ENCODE measurements around the gene ASL. TPM values are rescaled to one million over a fixed set of nuclear protein-coding genes. Genes with fewer than 3 reads are reported as not detected.
A peak's percentile ranks its signal among the peaks of the same experiment; 100 is the strongest.
"Not testable (repeated sequence)": the region's sequence is repeated elsewhere in the genome, so short reads cannot be mapped to it uniquely, and the experiment has no call there.

The ASL gene
- total RNA-seq (2022) (53.6 and 56.5 TPM in 2 replicates), Bru-seq, nascent RNA (percentile 67 among the genes with signal in this experiment), BruChase-seq, experiment 1, labeled RNA remaining after a 6-hour chase (percentile 52 among the genes with signal in this experiment), BruChase-seq, experiment 2, labeled RNA remaining after a 2-hour chase (percentile 59 among the genes with signal in this experiment)
- long read RNA-seq, transcript ASL-201 (17 exons, 2,143 nt) = minor isoform, 40 of 248 reads
- long read RNA-seq, transcript ASL-203 (15 exons, 1,765 nt) = minor isoform, 12 of 248 reads
- long read RNA-seq, transcript ASL-205 (16 exons, 1,622 nt) = major isoform, 51 of 248 reads
- long read RNA-seq, partial matches to known transcripts = 118 of 248 reads
- long read RNA-seq, other reads (novel, unspliced or antisense) = 26 of 248 reads

- peaks cover 13% of the 10 kb centered on the region for H3K36me3 Mint-ChIP-seq (ENCODE audit: insufficient read depth, unreplicated experiment)
- DNase-seq (ENCODE audit: unreplicated experiment) = peak; percentile 93
- peak within 1 kb of the TSS; percentile 23 for H3K27ac Mint-ChIP-seq (ENCODE audit: low read depth, unreplicated experiment)
- ChIA-PET CTCF (interaction anchor here (0.6 to 1.1 kb wide), 5 partner anchors 45 to 844 kb away, joined by 3 to 4 read pairs (median 4); no protein-coding TSS in a partner anchor), POLR2A (interaction anchor here (0.6 to 2.4 kb wide), 18 partner anchors 9 to 418 kb away, joined by 3 to 11 read pairs (median 4); partner anchors contain the start of gene CRCP)
- H3K4me3 Mint-ChIP-seq (ENCODE audit: unreplicated experiment) = peak within 1 kb of the TSS; percentile 84
- intact Hi-C loops (cut with micrococcal nuclease) = no loop called here
- H3K9me3 Mint-ChIP-seq (ENCODE audit: unreplicated experiment) = no peaks in the 10 kb centered on the region
- no peaks in the 10 kb centered on the region for H3K4me1 Mint-ChIP-seq (ENCODE audit: insufficient read depth, unreplicated experiment)
- TF ChIP-seq, protein P1, sequence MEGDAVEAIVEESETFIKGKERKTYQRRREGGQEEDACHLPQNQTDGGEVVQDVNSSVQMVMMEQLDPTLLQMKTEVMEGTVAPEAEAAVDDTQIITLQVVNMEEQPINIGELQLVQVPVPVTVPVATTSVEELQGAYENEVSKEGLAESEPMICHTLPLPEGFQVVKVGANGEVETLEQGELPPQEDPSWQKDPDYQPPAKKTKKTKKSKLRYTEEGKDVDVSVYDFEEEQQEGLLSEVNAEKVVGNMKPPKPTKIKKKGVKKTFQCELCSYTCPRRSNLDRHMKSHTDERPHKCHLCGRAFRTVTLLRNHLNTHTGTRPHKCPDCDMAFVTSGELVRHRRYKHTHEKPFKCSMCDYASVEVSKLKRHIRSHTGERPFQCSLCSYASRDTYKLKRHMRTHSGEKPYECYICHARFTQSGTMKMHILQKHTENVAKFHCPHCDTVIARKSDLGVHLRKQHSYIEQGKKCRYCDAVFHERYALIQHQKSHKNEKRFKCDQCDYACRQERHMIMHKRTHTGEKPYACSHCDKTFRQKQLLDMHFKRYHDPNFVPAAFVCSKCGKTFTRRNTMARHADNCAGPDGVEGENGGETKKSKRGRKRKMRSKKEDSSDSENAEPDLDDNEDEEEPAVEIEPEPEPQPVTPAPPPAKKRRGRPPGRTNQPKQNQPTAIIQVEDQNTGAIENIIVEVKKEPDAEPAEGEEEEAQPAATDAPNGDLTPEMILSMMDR (IDR thresholded peaks at IDR 0.05; ENCODE audit: unreplicated experiment) = no peak
- no peaks in the 10 kb centered on the region for H3K27me3 Mint-ChIP-seq (ENCODE audit: insufficient read depth, unreplicated experiment)
- TSS peak; percentile 74 for BruUV-seq (replicated peaks)
Observed at GRCh38 chr7:66075590-66076461, at the start of gene ASL. Gene ASL, plus strand, starts transcription at chr7:66075819. Its CDS starts 263 bp downstream, at chr7:66076082.

DNA sequence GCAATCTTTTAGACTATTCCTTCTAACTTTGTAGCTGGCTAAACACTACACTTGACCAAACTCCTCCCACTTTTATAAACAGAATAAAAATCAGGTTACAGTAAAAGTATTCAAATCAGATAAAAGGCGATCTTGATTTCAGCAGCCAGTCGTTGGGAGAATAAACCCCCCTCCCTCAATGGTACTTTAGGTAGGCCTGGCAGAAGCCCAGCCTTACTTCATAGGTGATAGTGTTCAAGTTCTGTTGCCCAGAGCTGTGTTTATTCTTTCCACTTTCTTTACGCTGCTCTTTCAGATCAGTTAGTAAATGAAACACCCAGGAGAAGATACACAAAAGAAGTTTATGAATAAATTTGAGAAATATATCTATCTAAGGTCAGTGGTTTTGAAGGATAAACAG, 47.3 kb upstream of the ASL start:
- intact Hi-C loops (cut with micrococcal nuclease) = not testable (repeated sequence)
- ChIA-PET POLR2A (interaction anchor here (1.7 kb wide), 1 partner anchor 87 kb away, joined by 5 read pairs; the partner anchor contains the start of gene CRCP), CTCF (interaction anchor here (0.6 to 0.7 kb wide), 3 partner anchors 9 to 718 kb away, joined by 3 to 4 read pairs (median 4); no protein-coding TSS in a partner anchor)

GRCh38 chr7:66033471-66034385, 41.9 kb upstream of the ASL start:
- TF ChIP-seq, protein P1 (IDR thresholded peaks at IDR 0.05; ENCODE audit: unreplicated experiment) = no peak
- H3K36me3 Mint-ChIP-seq (ENCODE audit: insufficient read depth, unreplicated experiment) = no peaks in the 10 kb centered on the region
- no peak overlapping the region for H3K27ac Mint-ChIP-seq (ENCODE audit: low read depth, unreplicated experiment)
- H3K4me3 Mint-ChIP-seq (ENCODE audit: unreplicated experiment) = no peak overlapping the region
- no peak for DNase-seq (ENCODE audit: unreplicated experiment)
- H3K27me3 Mint-ChIP-seq (ENCODE audit: insufficient read depth, unreplicated experiment) = no peaks in the 10 kb centered on the region
- ChIA-PET CTCF (interaction anchor here (0.5 to 3.8 kb wide), 7 partner anchors 12 to 356 kb away, joined by 3 to 37 read pairs (median 4); no protein-coding TSS in a partner anchor), POLR2A (no interaction called here)
- intact Hi-C loops (cut with micrococcal nuclease) = loop anchor here (5.0 kb wide), 1 partner anchor 84 kb away; no protein-coding TSS in a partner anchor
- BruUV-seq (replicated peaks) = no TSS peak
- H3K9me3 Mint-ChIP-seq (ENCODE audit: unreplicated experiment) = no peaks in the 10 kb centered on the region
- H3K4me1 Mint-ChIP-seq (ENCODE audit: insufficient read depth, unreplicated experiment) = no peaks in the 10 kb centered on the region

More for the DNA sequence above, 47.3 kb upstream of the ASL start:
- not testable (repeated sequence) for DNase-seq (ENCODE audit: unreplicated experiment); BruUV-seq (replicated peaks); H3K4me1 Mint-ChIP-seq (ENCODE audit: insufficient read depth, unreplicated experiment); H3K27me3 Mint-ChIP-seq (ENCODE audit: insufficient read depth, unreplicated experiment); H3K9me3 Mint-ChIP-seq (ENCODE audit: unreplicated experiment); H3K36me3 Mint-ChIP-seq (ENCODE audit: insufficient read depth, unreplicated experiment); H3K27ac Mint-ChIP-seq (ENCODE audit: low read depth, unreplicated experiment); H3K4me3 Mint-ChIP-seq (ENCODE audit: unreplicated experiment)

GRCh38 chr7:66034436-66035010, 41.1 kb upstream of the ASL start:
- CTCF ChIA-PET = interaction anchor here (0.5 to 1.2 kb wide), 4 partner anchors 15 to 62 kb away, joined by 3 to 6 read pairs (median 4); no protein-coding TSS in a partner anchor
- BruUV-seq (replicated peaks) = not testable (repeated sequence)

More at GRCh38 chr7:66034436-66035010, 41.1 kb upstream of the ASL start:
- DNase-seq (ENCODE audit: unreplicated experiment); H3K9me3 Mint-ChIP-seq (ENCODE audit: unreplicated experiment); H3K4me3 Mint-ChIP-seq (ENCODE audit: unreplicated experiment); H3K27ac Mint-ChIP-seq (ENCODE audit: low read depth, unreplicated experiment); POLR2A ChIA-PET; H3K4me1 Mint-ChIP-seq (ENCODE audit: insufficient read depth, unreplicated experiment); H3K27me3 Mint-ChIP-seq (ENCODE audit: insufficient read depth, unreplicated experiment); H3K36me3 Mint-ChIP-seq (ENCODE audit: insufficient read depth, unreplicated experiment): not testable (repeated sequence)
- intact Hi-C loops (cut with micrococcal nuclease) = loop anchor here (5.0 kb wide), 1 partner anchor 83 kb away; no protein-coding TSS in a partner anchor

All from MCF 10A (cell line).